ENCODE measurements around the gene EPOP. TPM values are rescaled to one million over a fixed set of nuclear protein-coding genes. Genes with fewer than 3 reads are reported as not detected.

The EPOP gene
- polyA plus RNA-seq (2013), result 0.70 TPM

GRCh38 chr17:38674749-38675615, at the start of gene EPOP:
TSS of gene EPOP (minus strand) at chr17:38674957. CDS start at chr17:38674495, 462 bp downstream.
- no peak within 1 kb of the TSS for H3K27ac ChIP-seq (ENCODE audit: insufficient read depth in 1 of 2, low read depth in 1 of 2, low read length in 2 of 2, poor library complexity in 1 of 2, severe bottlenecking in 2 of 2)
- H3K36me3 ChIP-seq (ENCODE audit: control insufficient read depth in 4 of 4, insufficient read depth in 4 of 4, low read length in 3 of 4), result no peaks in the 10 kb centered on the region
- no peaks in the 10 kb centered on the region for H3K9me3 ChIP-seq (ENCODE audit: control extremely low read depth in 1 of 5, control insufficient read depth in 4 of 5, insufficient read depth in 2 of 5, low read depth in 1 of 5, low read length in 4 of 5)
- CTCF ChIA-PET, result interaction anchor here (1.0 to 7.1 kb wide), 6 partner anchors 11 to 61 kb away, joined by 3 to 80 read pairs (median 6); partner anchors contain the start of gene CISD3
- WGBS (ENCODE audit: insufficient coverage), result 2% methylated on average over 59 of the region's 80 CpGs
- DNase-seq, result peak; percentile 71 to 79 (median 76)
- H3K4me3 ChIP-seq (ENCODE audit: control insufficient read depth in 1 of 7, extremely low read depth in 1 of 7, insufficient read depth in 4 of 7, low read depth in 2 of 7, low read length in 6 of 7), result peak within 1 kb of the TSS; percentile 32 to 68 (median 57)
- H3K27me3 ChIP-seq (replicated peaks in 2 of 5; ENCODE audit: control insufficient read depth in 4 of 5, insufficient read depth in 5 of 5, low read length in 4 of 5), result peaks cover 0 to 64% (median 32%) of the 10 kb centered on the region in 5 experiments
- POLR2A ChIA-PET, result no interaction called here
- peaks cover 0 to 35% (median 30%) of the 10 kb centered on the region in 4 experiments for H3K4me1 ChIP-seq (ENCODE audit: control extremely low read depth in 1 of 4, control insufficient read depth in 4 of 4, insufficient read depth in 4 of 4, low read length in 3 of 4)

- no peaks in the 10 kb centered on the region for H3K27me3 ChIP-seq (replicated peaks in 2 of 5; ENCODE audit: control insufficient read depth in 4 of 5, insufficient read depth in 5 of 5, low read length in 4 of 5)
- CTCF ChIA-PET, result interaction anchor here (2.0 kb wide), 1 partner anchor 45 kb away, joined by 6 read pairs; no protein-coding TSS in a partner anchor
- DNase-seq, result no peak
- peaks cover 14 to 60% (median 38%) of the 10 kb centered on the region in 4 experiments for H3K36me3 ChIP-seq (ENCODE audit: control insufficient read depth in 4 of 4, insufficient read depth in 4 of 4, low read length in 3 of 4)
- POLR2A ChIA-PET, result interaction anchor here (0.8 kb wide), 1 partner anchor 11 kb away, joined by 3 read pairs; no protein-coding TSS in a partner anchor
- no peaks in the 10 kb centered on the region for H3K9me3 ChIP-seq (ENCODE audit: control extremely low read depth in 1 of 5, control insufficient read depth in 4 of 5, insufficient read depth in 2 of 5, low read depth in 1 of 5, low read length in 4 of 5)
- H3K4me1 ChIP-seq (ENCODE audit: control extremely low read depth in 1 of 4, control insufficient read depth in 4 of 4, insufficient read depth in 4 of 4, low read length in 3 of 4), result peaks cover 0 to 14% (median 7%) of the 10 kb centered on the region in 4 experiments
- 95% methylated on average over 8 of the region's 16 CpGs for WGBS (ENCODE audit: insufficient coverage)
- no peak overlapping the region for H3K27ac ChIP-seq (ENCODE audit: insufficient read depth in 1 of 2, low read depth in 1 of 2, low read length in 2 of 2, poor library complexity in 1 of 2, severe bottlenecking in 2 of 2)
- H3K4me3 ChIP-seq (ENCODE audit: control insufficient read depth in 1 of 7, extremely low read depth in 1 of 7, insufficient read depth in 4 of 7, low read depth in 2 of 7, low read length in 6 of 7), result no peak overlapping the region
Observed at GRCh38 chr17:38721802-38722201, 47.0 kb upstream of the EPOP start.

- H3K4me3 ChIP-seq (ENCODE audit: control insufficient read depth in 1 of 7, extremely low read depth in 1 of 7, insufficient read depth in 4 of 7, low read depth in 2 of 7, low read length in 6 of 7), result no peak overlapping the region
- H3K27ac ChIP-seq (ENCODE audit: insufficient read depth in 1 of 2, low read depth in 1 of 2, low read length in 2 of 2, poor library complexity in 1 of 2, severe bottlenecking in 2 of 2), result no peak overlapping the region
- no peak for DNase-seq
- CTCF ChIA-PET, result no interaction called here
- H3K9me3 ChIP-seq (ENCODE audit: control extremely low read depth in 1 of 5, control insufficient read depth in 4 of 5, insufficient read depth in 2 of 5, low read depth in 1 of 5, low read length in 4 of 5), result no peaks in the 10 kb centered on the region
- peaks cover 15 to 69% (median 43%) of the 10 kb centered on the region in 4 experiments for H3K36me3 ChIP-seq (ENCODE audit: control insufficient read depth in 4 of 4, insufficient read depth in 4 of 4, low read length in 3 of 4)
- H3K27me3 ChIP-seq (replicated peaks in 2 of 5; ENCODE audit: control insufficient read depth in 4 of 5, insufficient read depth in 5 of 5, low read length in 4 of 5), result no peaks in the 10 kb centered on the region
- H3K4me1 ChIP-seq (ENCODE audit: control extremely low read depth in 1 of 4, control insufficient read depth in 4 of 4, insufficient read depth in 4 of 4, low read length in 3 of 4), result peaks cover 0 to 14% (median 7%) of the 10 kb centered on the region in 4 experiments
- WGBS (ENCODE audit: insufficient coverage), result 82% methylated on average over 3 of the region's 6 CpGs
- POLR2A ChIA-PET, result interaction anchor here (1.2 kb wide), 1 partner anchor 10 kb away, joined by 3 read pairs; no protein-coding TSS in a partner anchor
Observed at GRCh38 chr17:38720941-38721340, 46.2 kb upstream of the EPOP start.

- POLR2A ChIA-PET, result interaction anchor here (1.2 kb wide), 1 partner anchor 9 kb away, joined by 3 read pairs; no protein-coding TSS in a partner anchor
Observed at GRCh38 chr17:38719943-38720641, 45.3 kb upstream of the EPOP start.

GRCh38 chr17:38719289-38719942, 44.7 kb upstream of the EPOP start:
- Histone ChIP-seq H3K9me3 (ENCODE audit: control extremely low read depth in 1 of 5, control insufficient read depth in 4 of 5, insufficient read depth in 2 of 5, low read depth in 1 of 5, low read length in 4 of 5) (no peaks in the 10 kb centered on the region), H3K4me3 (ENCODE audit: control insufficient read depth in 1 of 7, extremely low read depth in 1 of 7, insufficient read depth in 4 of 7, low read depth in 2 of 7, low read length in 6 of 7) (no peak overlapping the region), H3K36me3 (ENCODE audit: control insufficient read depth in 4 of 4, insufficient read depth in 4 of 4, low read length in 3 of 4) (peaks cover 15 to 73% (median 54%) of the 10 kb centered on the region in 4 experiments), H3K27ac (ENCODE audit: insufficient read depth in 1 of 2, low read depth in 1 of 2, low read length in 2 of 2, poor library complexity in 1 of 2, severe bottlenecking in 2 of 2) (no peak overlapping the region), H3K27me3 (replicated peaks in 2 of 5; ENCODE audit: control insufficient read depth in 4 of 5, insufficient read depth in 5 of 5, low read length in 4 of 5) (no peaks in the 10 kb centered on the region), H3K4me1 (ENCODE audit: control extremely low read depth in 1 of 4, control insufficient read depth in 4 of 4, insufficient read depth in 4 of 4, low read length in 3 of 4) (peaks cover 0 to 5% (median 2%) of the 10 kb centered on the region in 4 experiments)
- WGBS (ENCODE audit: insufficient coverage), result 96% methylated on average over 26 of the region's 29 CpGs
- ChIA-PET POLR2A (interaction anchor here (1.2 kb wide), 1 partner anchor 9 kb away, joined by 3 read pairs; no protein-coding TSS in a partner anchor), CTCF (no interaction called here)
- DNase-seq, result no peak

More at GRCh38 chr17:38719943-38720641, 45.3 kb upstream of the EPOP start:
- CTCF ChIA-PET, result no interaction called here
- no peak for DNase-seq
- H3K36me3 ChIP-seq (ENCODE audit: control insufficient read depth in 4 of 4, insufficient read depth in 4 of 4, low read length in 3 of 4), result peaks cover 15 to 76% (median 51%) of the 10 kb centered on the region in 4 experiments
- peaks cover 0 to 12% (median 5%) of the 10 kb centered on the region in 4 experiments for H3K4me1 ChIP-seq (ENCODE audit: control extremely low read depth in 1 of 4, control insufficient read depth in 4 of 4, insufficient read depth in 4 of 4, low read length in 3 of 4)
- no peaks in the 10 kb centered on the region for H3K9me3 ChIP-seq (ENCODE audit: control extremely low read depth in 1 of 5, control insufficient read depth in 4 of 5, insufficient read depth in 2 of 5, low read depth in 1 of 5, low read length in 4 of 5)
- no peaks in the 10 kb centered on the region for H3K27me3 ChIP-seq (replicated peaks in 2 of 5; ENCODE audit: control insufficient read depth in 4 of 5, insufficient read depth in 5 of 5, low read length in 4 of 5)
- H3K27ac ChIP-seq (ENCODE audit: insufficient read depth in 1 of 2, low read depth in 1 of 2, low read length in 2 of 2, poor library complexity in 1 of 2, severe bottlenecking in 2 of 2), result no peak overlapping the region
- H3K4me3 ChIP-seq (ENCODE audit: control insufficient read depth in 1 of 7, extremely low read depth in 1 of 7, insufficient read depth in 4 of 7, low read depth in 2 of 7, low read length in 6 of 7), result no peak overlapping the region
- WGBS (ENCODE audit: insufficient coverage), result 95% methylated on average over 30 of the region's 39 CpGs

- DNase-seq, result no peak
- no peak overlapping the region for H3K27ac ChIP-seq (ENCODE audit: insufficient read depth in 1 of 2, low read depth in 1 of 2, low read length in 2 of 2, poor library complexity in 1 of 2, severe bottlenecking in 2 of 2)
- ChIA-PET CTCF (interaction anchor here (0.8 to 1.3 kb wide), 4 partner anchors 10 to 39 kb away, joined by 3 read pairs; no protein-coding TSS in a partner anchor), POLR2A (no interaction called here)
- H3K36me3 ChIP-seq (ENCODE audit: control insufficient read depth in 4 of 4, insufficient read depth in 4 of 4, low read length in 3 of 4), result peaks cover 18 to 84% (median 66%) of the 10 kb centered on the region in 4 experiments
- H3K27me3 ChIP-seq (replicated peaks in 2 of 5; ENCODE audit: control insufficient read depth in 4 of 5, insufficient read depth in 5 of 5, low read length in 4 of 5), result no peaks in the 10 kb centered on the region
- no peaks in the 10 kb centered on the region for H3K9me3 ChIP-seq (ENCODE audit: control extremely low read depth in 1 of 5, control insufficient read depth in 4 of 5, insufficient read depth in 2 of 5, low read depth in 1 of 5, low read length in 4 of 5)
- H3K4me3 ChIP-seq (ENCODE audit: control insufficient read depth in 1 of 7, extremely low read depth in 1 of 7, insufficient read depth in 4 of 7, low read depth in 2 of 7, low read length in 6 of 7), result no peak overlapping the region
- WGBS (ENCODE audit: insufficient coverage), result 93% methylated on average over 12 of the region's 12 CpGs
- peaks cover 0 to 4% (median 3%) of the 10 kb centered on the region in 4 experiments for H3K4me1 ChIP-seq (ENCODE audit: control extremely low read depth in 1 of 4, control insufficient read depth in 4 of 4, insufficient read depth in 4 of 4, low read length in 3 of 4)
Observed at GRCh38 chr17:38717139-38717745, 42.5 kb upstream of the EPOP start.

Measured in common myeloid progenitor, CD34-positive (primary cell).